GM19438 (cell line): Measurements from ENCODE around the gene PLEKHJ1.

Experiments
- ATAC-seq: cut with Tn5 transposase; IDR thresholded peaks from one replicate; pipeline ENCODE4 v1.9.1; 2021; ENCODE audit warnings: low read depth; ENCODE audit not compliant: unreplicated experiment

PLEKHJ1 gene

GRCh38 chr19:2186071-2186846 lies 49.9 kb downstream of the PLEKHJ1 start:
- ATAC-seq = no peak

GRCh38 chr19:2185734-2186070 lies 50.4 kb downstream of the PLEKHJ1 start:
- ATAC-seq = no peak

DNA sequence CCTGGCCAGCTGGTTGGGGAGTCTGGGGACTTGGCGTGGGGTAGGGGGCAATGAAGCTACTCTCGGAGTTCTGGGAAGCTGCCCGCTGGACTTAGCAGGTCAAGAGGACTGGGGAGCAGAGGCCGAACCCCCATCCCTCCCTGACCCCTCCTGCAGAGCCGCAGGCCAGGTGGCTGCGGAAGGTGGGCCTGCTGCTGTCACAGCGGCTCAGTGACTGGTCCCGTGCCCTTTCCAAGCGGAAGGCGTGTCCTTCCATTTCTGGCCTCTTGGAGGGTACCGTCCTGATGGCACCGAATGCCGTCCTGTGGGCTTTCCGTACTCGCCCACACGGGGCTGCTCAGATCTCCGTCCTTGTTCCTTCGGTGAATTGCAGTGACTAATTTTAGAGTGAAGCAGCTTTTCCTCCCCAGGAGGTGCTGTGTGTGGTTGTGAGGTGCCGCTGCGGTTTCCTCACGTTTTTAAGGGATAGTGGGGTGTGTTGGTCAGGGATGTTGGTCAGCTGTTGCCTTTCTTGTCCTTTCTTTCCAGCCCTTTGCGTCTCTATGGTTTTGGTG lies 51.6 kb downstream of the PLEKHJ1 start:
- no peak for ATAC-seq
